Measurements from ENCODE around the gene NECTIN1. TPM values are rescaled to one million over a fixed set of nuclear protein-coding genes. Genes with fewer than 3 reads are reported as not detected.

NECTIN1 gene
- total and polyA plus RNA-seq, 2 of the 4 experiments (the other 2 are of a cell fraction): 2.3 to 4.2 TPM

GRCh38 chr11:119712006-119712405 is 17.0 kb downstream of the NECTIN1 start:
- Histone ChIP-seq H4K5ac (ENCODE audit: low read depth, low read length) (no peak overlapping the region), H2AK9ac (replicated peaks; ENCODE audit: low read depth, low read length, poor library complexity) (peak overlapping the region; percentile 42), H2AK5ac (ENCODE audit: low read depth, low read length) (no peak overlapping the region), H3K79me1 (ENCODE audit: low read depth in 1 of 2, low read length in 2 of 2) (no peaks in the 10 kb centered on the region), H3K18ac (ENCODE audit: low read depth, low read length) (no peak overlapping the region), H3K4me2 (ENCODE audit: low read depth, low read length) (no peak overlapping the region), H3K9ac (ENCODE audit: low read depth, low read length) (no peak overlapping the region), H2BK120ac (ENCODE audit: low read depth, low read length) (no peak overlapping the region), H4K20me1 (ENCODE audit: insufficient read depth, low read length) (no peaks in the 10 kb centered on the region), H3K56ac (ENCODE audit: extremely low read depth, insufficient read depth, low read length) (no peak overlapping the region), H3K27ac (ENCODE audit: insufficient read depth, low read length) (no peak overlapping the region), H3K4me1 (ENCODE audit: control insufficient read depth, insufficient read depth, low read length) (no peaks in the 10 kb centered on the region), H3K36me3 (ENCODE audit: control insufficient read depth, insufficient read depth, low read length) (no peaks in the 10 kb centered on the region), H2BK20ac (ENCODE audit: low read depth, low read length) (no peak overlapping the region), H3K4me3 (ENCODE audit: insufficient read depth, low read depth, low read length) (no peak overlapping the region), H2BK15ac (ENCODE audit: low read depth, low read length) (no peak overlapping the region), H3K4ac (ENCODE audit: low read depth, low read length) (no peak overlapping the region), H4K8ac (ENCODE audit: low read depth in 2 of 2, low read length in 2 of 2) (no peak overlapping the region), H4K91ac (ENCODE audit: insufficient read depth, low read depth, low read length) (no peak overlapping the region), H2AFZ (replicated peaks; ENCODE audit: low read length, poor library complexity) (no peak overlapping the region), H3K9me3 (ENCODE audit: control insufficient read depth, insufficient read depth, low read length) (no peaks in the 10 kb centered on the region), H2BK5ac (ENCODE audit: low read depth, low read length, poor library complexity, severe bottlenecking) (no peak overlapping the region), H3K9me1 (ENCODE audit: insufficient read depth, low read length) (no peaks in the 10 kb centered on the region; the same call in 1 of the 2 replicates), H3K23ac (ENCODE audit: low read depth, low read length) (no peak overlapping the region), H3K27me3 (ENCODE audit: control insufficient read depth, insufficient read depth, low read length) (peaks cover 2% of the 10 kb centered on the region; the same call in 1 of the 2 replicates), H3K14ac (replicated peaks; ENCODE audit: low read depth, low read length) (no peak overlapping the region)
- CTCF ChIA-PET: no interaction called here
- TF ChIP-seq BHLHE40 (IDR thresholded peaks at IDR 0.05; ENCODE audit: low read depth, low read length): no peak
- TF ChIP-seq MXI1 (IDR thresholded peaks at IDR 0.05; ENCODE audit: borderline replicate concordance, low read depth, low read length): no peak
- TF ChIP-seq POLR2A (IDR thresholded peaks at IDR 0.05; ENCODE audit: low read depth, low read length): no peak
- TF ChIP-seq RFX5 (IDR thresholded peaks at IDR 0.05; ENCODE audit: low read depth, low read length): no peak
- TF ChIP-seq CTCF (conservative IDR thresholded peaks at IDR 0.05; ENCODE audit: low read depth, low read length): no peak
- TF ChIP-seq CEBPB (IDR thresholded peaks at IDR 0.05; ENCODE audit: low read depth, low read length): no peak
- TF ChIP-seq MAZ (IDR thresholded peaks at IDR 0.05; ENCODE audit: borderline replicate concordance, low read depth, low read length): no peak
- TF ChIP-seq SMC3 (IDR thresholded peaks at IDR 0.05; ENCODE audit: low read depth, low read length): no peak
- no peak for TF ChIP-seq RAD21 (IDR thresholded peaks at IDR 0.05; ENCODE audit: low read length)
- no peak for TF ChIP-seq RCOR1 (IDR thresholded peaks at IDR 0.05; ENCODE audit: insufficient replicate concordance, low read length)
- no peak for TF ChIP-seq CHD1 (IDR thresholded peaks at IDR 0.05; ENCODE audit: low read depth, low read length)
- no peak for TF ChIP-seq NFE2L2 (IDR thresholded peaks at IDR 0.05; ENCODE audit: low read depth, low read length)
- in situ Hi-C loops (cut with MboI; ENCODE audit: low sequenced_read_pairs): no loop called here
- ATAC-seq (ENCODE audit: low read depth) (no peak), DNase-seq (no peak)
- dilution Hi-C loops (cut with HindIII; ENCODE audit: low sequenced_read_pairs, unreplicated experiment): no loop called here
- no TSS peak for BruUV-seq (replicated peaks)
- 50% methylated on average over 1 of the region's 9 CpGs; no CpG with 5 or more reads in 1 of the 2 experiments for WGBS, 2 experiments (ENCODE audit: extremely low coverage in 2 of 2, insufficient read length in 1 of 2)
- intact Hi-C loops (cut with micrococcal nuclease): no loop called here
- POLR2A ChIA-PET (ENCODE audit: unreplicated experiment): no interaction called here

All from IMR-90 (cell line).